Fibroblast of lung (primary cell): ENCODE data around the gene PLD5.

Source experiments
- CTCF ChIP-seq, 2 donors: IDR thresholded peaks in 1 of 2; conservative IDR thresholded peaks in 1 of 2; 1 replicate in 1 of 2; 2 replicates in 1 of 2; pipeline ENCODE4 v1.5.1; 2011 to 2012; ENCODE audit warnings: low read length in 2 of 2, control low read depth in 1 of 2, inconsistent platforms in 1 of 2, low read depth in 1 of 2, mild to moderate bottlenecking in 1 of 2
- EZH2 ChIP-seq: IDR thresholded peaks from 2 replicates; pipeline ENCODE4 v1.5.1; 2012; ENCODE audit warnings: low read length, control low read depth, mild to moderate bottlenecking; ENCODE audit errors: missing control alignments

GRCh38 chr1:242544071-242544470 is 19.6 kb upstream of the PLD5 start:
- TF ChIP-seq CTCF (conservative IDR thresholded peaks at IDR 0.05 in 1 of 2, IDR thresholded peaks at IDR 0.05 in 1 of 2; ENCODE audit: low read depth in 1 of 2, low read length in 2 of 2) (no peak), EZH2 (no peak)
